HepG2 (cell line): ENCODE measurements around the gene TXN2. TPM values are rescaled to one million over a fixed set of nuclear protein-coding genes. Genes with fewer than 3 reads are reported as not detected.
A peak's percentile ranks its signal among the peaks of the same experiment; 100 is the strongest.

ENCODE experiments used
- CCAR2 ChIP-seq: fragments of 200-400 bp; formaldehyde crosslinking; optimal IDR thresholded peaks from 2 replicates; pipeline ENCODE3; 2018; ENCODE audit warnings: low read depth, mild to moderate bottlenecking, low read length, moderate library complexity
- E2F1 ChIP-seq: sonication (generic); formaldehyde crosslinking; IDR thresholded peaks from 2 replicates; pipeline ENCODE4 v1.5.0; 2020; ENCODE audit warnings: missing genetic modification reagents
- FOXM1 ChIP-seq: sonication (generic); formaldehyde crosslinking; IDR thresholded peaks from 2 replicates; pipeline ENCODE4 v1.5.0; 2020; ENCODE audit warnings: missing genetic modification reagents
- HHEX ChIP-seq: IDR thresholded peaks from 2 replicates; pipeline ENCODE4 v1.6.1; 2016; ENCODE audit warnings: control low read depth
- MBNL3 ChIP-seq: fragments of 250-450 bp; sonication (Bioruptor Pico); conservative IDR thresholded peaks from 2 replicates; pipeline ENCODE4 v1.8.0; 2022; ENCODE audit warnings: mild to moderate bottlenecking, inconsistent platforms
- PCBP2 ChIP-seq: fragments of 200-400 bp; formaldehyde crosslinking; optimal IDR thresholded peaks from 2 replicates; pipeline ENCODE3; 2018; ENCODE audit warnings: low read length, low read depth; ENCODE audit not compliant: poor library complexity, severe bottlenecking
- RBFOX2 ChIP-seq: fragments of 200-400 bp; formaldehyde crosslinking; IDR thresholded peaks from 2 replicates; pipeline ENCODE4 v1.6.1; 2017; ENCODE audit warnings: low read depth, mild to moderate bottlenecking, low read length
- SMAD3 ChIP-seq: sonication (generic); formaldehyde crosslinking; IDR thresholded peaks from 2 replicates; pipeline ENCODE4 v1.4.0; 2020; ENCODE audit warnings: missing genetic modification reagents
- SNAPC2 ChIP-seq: sonication (generic); formaldehyde crosslinking; IDR thresholded peaks from 2 replicates; pipeline ENCODE4 v1.8.1; 2022; ENCODE audit warnings: mild to moderate bottlenecking, missing genetic modification reagents
- ZBTB8A ChIP-seq: sonication (generic); formaldehyde crosslinking; IDR thresholded peaks from 2 replicates; pipeline ENCODE4 v1.4.0; 2020; ENCODE audit warnings: mild to moderate bottlenecking, low read depth, missing genetic modification reagents, borderline replicate concordance
- ZFY ChIP-seq: sonication (generic); formaldehyde crosslinking; IDR thresholded peaks from 2 replicates; pipeline ENCODE4 v1.4.0; 2020; ENCODE audit warnings: missing genetic modification reagents
- ZKSCAN1 ChIP-seq: fragments of 150-350 bp; IDR thresholded peaks from 2 replicates; pipeline ENCODE4 v1.6.1; 2014; ENCODE audit warnings: low read length
- ZNF383 ChIP-seq: sonication (generic); formaldehyde crosslinking; IDR thresholded peaks from 2 replicates; pipeline ENCODE4 v1.4.0; 2020; ENCODE audit warnings: missing genetic modification reagents, mild to moderate bottlenecking, borderline replicate concordance
- ZNF597 ChIP-seq: sonication (generic); formaldehyde crosslinking; IDR thresholded peaks from 2 replicates; pipeline ENCODE4 v1.5.0; 2020; ENCODE audit warnings: missing genetic modification reagents
- ZZZ3 ChIP-seq: sonication (generic); formaldehyde crosslinking; IDR thresholded peaks from 2 replicates; pipeline ENCODE4 v1.4.0; 2020; ENCODE audit warnings: missing genetic modification reagents, mild to moderate bottlenecking, borderline replicate concordance
- polyA plus RNA-seq, 8 experiments: library from polyadenylated mRNA; depleted of rRNA in 3 of 8; stranded (reverse) in 7 of 8; unstranded in 1 of 8; fragments of >200 nt; fragmentation: Illumina TruSeq in 4 of 8; extraction: Trizol in 4 of 8; gene quantifications; 2 replicates each; pipeline versions ENCODE4 v1.2.1 to v1.2.3, GENCODE V29; 2011 to 2016; ENCODE audit warnings: low read depth in 4 of 8, missing spikeins in 1 of 8, mixed read lengths in 1 of 8; ENCODE audit not compliant: insufficient read depth in 1 of 8
- total RNA-seq, 5 experiments: library from RNA; depleted of rRNA; stranded (reverse); fragments of >200 nt; fragmentation: Illumina TruSeq; extraction: Trizol; gene quantifications; 2 replicates each; pipeline ENCODE4 v1.2.3, GENCODE V29; 2016; ENCODE audit warnings: low read depth in 1 of 5
- TF ChIP-seq, protein P1 (sequence below): sonication (generic); formaldehyde crosslinking; IDR thresholded peaks from 2 replicates; pipeline ENCODE4 v1.5.1; 2020; ENCODE audit warnings: mild to moderate bottlenecking, missing genetic modification reagents, moderate library complexity
- TF ChIP-seq, protein P2 (sequence below): sonication (generic); formaldehyde crosslinking; IDR thresholded peaks from 2 replicates; pipeline ENCODE4 v1.4.0; 2020; ENCODE audit warnings: missing genetic modification reagents

TXN2 gene
- total and polyA plus RNA-seq, 2 of the 13 experiments (the other 11 are each of a cell fraction or from before 2014, with no cell fraction given), result 41.4 to 109 TPM

- TF ChIP-seq ZNF383 (CRISPR knock-in tag) (0 out of 2 replicates have a peak, but pooled peaks have one; percentile 51), PCBP2 (no peak), ZKSCAN1 (no peak), SMAD3 (CRISPR knock-in tag) (peak; percentile 51; the same call in 1 of the 2 replicates), ZFY (CRISPR knock-in tag) (peak; percentile 95), ZNF597 (CRISPR knock-in tag) (0 out of 2 replicates have a peak, but pooled peaks have one; percentile 17), E2F1 (CRISPR knock-in tag) (no peak; the same call in 1 of the 2 replicates), HHEX (no peak), ZZZ3 (no peak; the same call in 1 of the 2 replicates), SNAPC2 (CRISPR knock-in tag) (peak; percentile 95), ZBTB8A (CRISPR knock-in tag) (no peak), FOXM1 (CRISPR knock-in tag) (peak; percentile 78; the same call in 1 of the 2 replicates), RBFOX2 (peak; percentile 93), CCAR2 (no peak), MBNL3 (CRISPR knock-in tag) (no peak)
- TF ChIP-seq, protein P1, sequence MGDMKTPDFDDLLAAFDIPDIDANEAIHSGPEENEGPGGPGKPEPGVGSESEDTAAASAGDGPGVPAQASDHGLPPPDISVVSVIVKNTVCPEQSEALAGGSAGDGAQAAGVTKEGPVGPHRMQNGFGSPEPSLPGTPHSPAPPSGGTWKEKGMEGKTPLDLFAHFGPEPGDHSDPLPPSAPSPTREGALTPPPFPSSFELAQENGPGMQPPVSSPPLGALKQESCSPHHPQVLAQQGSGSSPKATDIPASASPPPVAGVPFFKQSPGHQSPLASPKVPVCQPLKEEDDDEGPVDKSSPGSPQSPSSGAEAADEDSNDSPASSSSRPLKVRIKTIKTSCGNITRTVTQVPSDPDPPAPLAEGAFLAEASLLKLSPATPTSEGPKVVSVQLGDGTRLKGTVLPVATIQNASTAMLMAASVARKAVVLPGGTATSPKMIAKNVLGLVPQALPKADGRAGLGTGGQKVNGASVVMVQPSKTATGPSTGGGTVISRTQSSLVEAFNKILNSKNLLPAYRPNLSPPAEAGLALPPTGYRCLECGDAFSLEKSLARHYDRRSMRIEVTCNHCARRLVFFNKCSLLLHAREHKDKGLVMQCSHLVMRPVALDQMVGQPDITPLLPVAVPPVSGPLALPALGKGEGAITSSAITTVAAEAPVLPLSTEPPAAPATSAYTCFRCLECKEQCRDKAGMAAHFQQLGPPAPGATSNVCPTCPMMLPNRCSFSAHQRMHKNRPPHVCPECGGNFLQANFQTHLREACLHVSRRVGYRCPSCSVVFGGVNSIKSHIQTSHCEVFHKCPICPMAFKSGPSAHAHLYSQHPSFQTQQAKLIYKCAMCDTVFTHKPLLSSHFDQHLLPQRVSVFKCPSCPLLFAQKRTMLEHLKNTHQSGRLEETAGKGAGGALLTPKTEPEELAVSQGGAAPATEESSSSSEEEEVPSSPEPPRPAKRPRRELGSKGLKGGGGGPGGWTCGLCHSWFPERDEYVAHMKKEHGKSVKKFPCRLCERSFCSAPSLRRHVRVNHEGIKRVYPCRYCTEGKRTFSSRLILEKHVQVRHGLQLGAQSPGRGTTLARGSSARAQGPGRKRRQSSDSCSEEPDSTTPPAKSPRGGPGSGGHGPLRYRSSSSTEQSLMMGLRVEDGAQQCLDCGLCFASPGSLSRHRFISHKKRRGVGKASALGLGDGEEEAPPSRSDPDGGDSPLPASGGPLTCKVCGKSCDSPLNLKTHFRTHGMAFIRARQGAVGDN, result peak; percentile 99
- TF ChIP-seq, protein P2, sequence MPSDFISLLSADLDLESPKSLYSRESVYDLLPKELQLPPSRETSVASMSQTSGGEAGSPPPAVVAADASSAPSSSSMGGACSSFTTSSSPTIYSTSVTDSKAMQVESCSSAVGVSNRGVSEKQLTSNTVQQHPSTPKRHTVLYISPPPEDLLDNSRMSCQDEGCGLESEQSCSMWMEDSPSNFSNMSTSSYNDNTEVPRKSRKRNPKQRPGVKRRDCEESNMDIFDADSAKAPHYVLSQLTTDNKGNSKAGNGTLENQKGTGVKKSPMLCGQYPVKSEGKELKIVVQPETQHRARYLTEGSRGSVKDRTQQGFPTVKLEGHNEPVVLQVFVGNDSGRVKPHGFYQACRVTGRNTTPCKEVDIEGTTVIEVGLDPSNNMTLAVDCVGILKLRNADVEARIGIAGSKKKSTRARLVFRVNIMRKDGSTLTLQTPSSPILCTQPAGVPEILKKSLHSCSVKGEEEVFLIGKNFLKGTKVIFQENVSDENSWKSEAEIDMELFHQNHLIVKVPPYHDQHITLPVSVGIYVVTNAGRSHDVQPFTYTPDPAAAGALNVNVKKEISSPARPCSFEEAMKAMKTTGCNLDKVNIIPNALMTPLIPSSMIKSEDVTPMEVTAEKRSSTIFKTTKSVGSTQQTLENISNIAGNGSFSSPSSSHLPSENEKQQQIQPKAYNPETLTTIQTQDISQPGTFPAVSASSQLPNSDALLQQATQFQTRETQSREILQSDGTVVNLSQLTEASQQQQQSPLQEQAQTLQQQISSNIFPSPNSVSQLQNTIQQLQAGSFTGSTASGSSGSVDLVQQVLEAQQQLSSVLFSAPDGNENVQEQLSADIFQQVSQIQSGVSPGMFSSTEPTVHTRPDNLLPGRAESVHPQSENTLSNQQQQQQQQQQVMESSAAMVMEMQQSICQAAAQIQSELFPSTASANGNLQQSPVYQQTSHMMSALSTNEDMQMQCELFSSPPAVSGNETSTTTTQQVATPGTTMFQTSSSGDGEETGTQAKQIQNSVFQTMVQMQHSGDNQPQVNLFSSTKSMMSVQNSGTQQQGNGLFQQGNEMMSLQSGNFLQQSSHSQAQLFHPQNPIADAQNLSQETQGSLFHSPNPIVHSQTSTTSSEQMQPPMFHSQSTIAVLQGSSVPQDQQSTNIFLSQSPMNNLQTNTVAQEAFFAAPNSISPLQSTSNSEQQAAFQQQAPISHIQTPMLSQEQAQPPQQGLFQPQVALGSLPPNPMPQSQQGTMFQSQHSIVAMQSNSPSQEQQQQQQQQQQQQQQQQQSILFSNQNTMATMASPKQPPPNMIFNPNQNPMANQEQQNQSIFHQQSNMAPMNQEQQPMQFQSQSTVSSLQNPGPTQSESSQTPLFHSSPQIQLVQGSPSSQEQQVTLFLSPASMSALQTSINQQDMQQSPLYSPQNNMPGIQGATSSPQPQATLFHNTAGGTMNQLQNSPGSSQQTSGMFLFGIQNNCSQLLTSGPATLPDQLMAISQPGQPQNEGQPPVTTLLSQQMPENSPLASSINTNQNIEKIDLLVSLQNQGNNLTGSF, result peak; percentile 97
Observed at GRCh38 chr22:36506637-36507517, 25.4 kb upstream of the TXN2 start, which contains the start of gene FOXRED2 (continued).
